DND-41 (cell line): ENCODE measurements around the gene IQSEC2.

Source experiments
- ATAC-seq: fragments of 200-7000 bp; cut with Tn5 transposase; 3 replicates; pipeline ENCODE4 v1.9.1; 2021; ENCODE audit warnings: low read depth; ENCODE audit not compliant: insufficient read depth
- DNase-seq: peaks from one replicate; pipeline ENCODE4 v3.0.0-alpha.2; 2020
- H2AFZ ChIP-seq: 2 replicates; pipeline ENCODE4 v1.6.0; 2012; ENCODE audit warnings: low read depth, low read length
- H3K27ac ChIP-seq: 2 replicates; pipeline ENCODE4 v1.5.1; 2012; ENCODE audit warnings: low read length, inconsistent platforms
- H3K27me3 ChIP-seq: fragments of 200-600 bp; sonication (generic); 2 replicates; pipeline ENCODE4 v1.6.0; 2012; ENCODE audit warnings: low read length, mild to moderate bottlenecking, inconsistent platforms; ENCODE audit not compliant: insufficient read depth, poor library complexity
- H3K36me3 ChIP-seq: 2 replicates; pipeline ENCODE4 v1.5.1; 2012; ENCODE audit warnings: low read length, inconsistent platforms; ENCODE audit not compliant: insufficient read depth
- H3K4me1 ChIP-seq: 2 replicates; pipeline ENCODE4 v1.5.1; 2012; ENCODE audit warnings: mild to moderate bottlenecking, low read length; ENCODE audit not compliant: insufficient read depth
- H3K4me2 ChIP-seq: 2 replicates; pipeline ENCODE4 v1.6.0; 2012; ENCODE audit warnings: mild to moderate bottlenecking, moderate library complexity, low read length, inconsistent platforms; ENCODE audit not compliant: insufficient read depth
- H3K4me3 ChIP-seq, 2 experiments: fragments of 200-600 bp in 1 of 2; shearing (Covaris generic) in 1 of 2; 2 replicates each; pipeline ENCODE4 v1.5.1; 2012 to 2016; ENCODE audit warnings: inconsistent platforms in 2 of 2, low read length in 2 of 2, mild to moderate bottlenecking in 2 of 2, low read depth in 1 of 2, moderate library complexity in 1 of 2
- H3K79me2 ChIP-seq: 2 replicates; pipeline ENCODE4 v1.6.0; 2012; ENCODE audit warnings: low read length, inconsistent platforms; ENCODE audit not compliant: insufficient read depth
- H3K9ac ChIP-seq: 2 replicates; pipeline ENCODE4 v1.6.0; 2012; ENCODE audit warnings: low read depth, mild to moderate bottlenecking, inconsistent platforms, low read length, moderate library complexity
- H3K9me3 ChIP-seq: 2 replicates; pipeline ENCODE4 v1.5.1; 2012; ENCODE audit warnings: low read length, moderate library complexity, mild to moderate bottlenecking, inconsistent platforms; ENCODE audit not compliant: insufficient read depth, severe bottlenecking
- H4K20me1 ChIP-seq: 2 replicates; pipeline ENCODE4 v1.6.0; 2012; ENCODE audit warnings: low read length; ENCODE audit not compliant: insufficient read depth
- EZH2 ChIP-seq: IDR thresholded peaks from 3 replicates; pipeline ENCODE4 v1.6.1; 2012; ENCODE audit warnings: borderline replicate concordance, low read depth, mild to moderate bottlenecking, moderate library complexity, low read length, inconsistent platforms; ENCODE audit not compliant: severe bottlenecking
- TF ChIP-seq, protein P1 (sequence below): IDR thresholded peaks from 2 replicates; pipeline ENCODE4 v1.5.1; 2012; ENCODE audit warnings: borderline replicate concordance, low read length, moderate library complexity, mild to moderate bottlenecking; ENCODE audit not compliant: poor library complexity, severe bottlenecking; ENCODE audit errors: extremely low read depth

IQSEC2 gene

DNA sequence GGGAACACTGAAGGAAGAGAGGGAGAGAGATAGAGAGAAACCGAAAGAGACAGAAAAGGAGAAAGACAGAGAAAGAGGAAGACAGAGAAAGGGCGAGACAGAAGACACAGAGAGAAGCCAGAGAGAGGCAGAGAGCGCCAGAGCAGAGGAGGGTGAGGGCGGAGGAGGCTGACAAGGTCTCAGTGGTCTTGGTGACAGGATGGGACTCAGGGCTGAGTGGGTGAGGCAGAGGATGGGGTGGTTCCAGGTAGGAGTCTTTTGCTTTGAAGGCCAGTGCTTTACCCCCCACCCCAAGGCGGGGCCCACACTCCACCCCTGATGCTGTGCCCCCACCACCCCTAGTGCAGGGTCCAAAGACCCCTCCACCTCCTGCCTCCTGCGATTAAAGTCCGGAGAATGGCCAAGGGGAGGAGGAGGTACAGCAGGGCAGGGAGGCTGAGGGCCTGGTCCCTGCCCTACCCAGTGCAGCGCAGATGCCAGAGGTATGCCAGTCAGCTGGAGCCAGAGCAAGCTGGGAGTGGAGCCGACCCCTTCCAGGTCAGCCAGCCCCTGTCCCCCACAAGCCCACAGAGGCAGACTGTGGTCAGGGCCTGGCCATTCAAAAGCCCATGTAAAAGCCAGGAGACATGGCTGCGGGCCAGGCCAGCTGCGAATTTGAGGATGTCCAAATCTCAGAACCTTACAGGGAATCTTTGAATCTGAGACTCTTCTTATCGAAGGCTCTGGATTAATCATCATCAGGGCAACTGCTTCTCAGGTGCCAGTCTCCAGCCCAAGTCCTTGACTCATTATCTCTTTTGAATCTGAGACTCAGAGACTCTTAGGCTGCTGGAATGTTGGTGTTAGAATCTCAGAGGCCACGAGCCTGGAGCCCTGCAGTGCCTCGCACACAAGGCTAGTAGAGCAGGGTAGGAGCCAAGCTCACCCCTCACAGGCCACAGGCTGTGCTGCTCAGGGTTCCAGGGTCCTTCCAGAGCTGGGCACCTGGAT is 758 bp downstream of the IQSEC2 start:
- Histone ChIP-seq H3K27ac (no peak overlapping the region), H3K9me3 (no peaks in the 10 kb centered on the region), H3K36me3 (no peaks in the 10 kb centered on the region), H3K9ac (no peak overlapping the region), H3K27me3 (no peaks in the 10 kb centered on the region), H4K20me1 (no peaks in the 10 kb centered on the region), H3K79me2 (no peaks in the 10 kb centered on the region), H3K4me1 (peaks cover 3% of the 10 kb centered on the region; the same call in 1 of the 2 replicates), H3K4me2 (0 out of 2 replicates have a peak overlapping the region, but pooled peaks have one; percentile 41), H2AFZ (no peak overlapping the region), H3K4me3 (no peak overlapping the region)
- ATAC-seq (peak; percentile 41; the same call in 2 of the 3 replicates), DNase-seq (no peak)
- no peak for TF ChIP-seq EZH2
- TF ChIP-seq, protein P1, sequence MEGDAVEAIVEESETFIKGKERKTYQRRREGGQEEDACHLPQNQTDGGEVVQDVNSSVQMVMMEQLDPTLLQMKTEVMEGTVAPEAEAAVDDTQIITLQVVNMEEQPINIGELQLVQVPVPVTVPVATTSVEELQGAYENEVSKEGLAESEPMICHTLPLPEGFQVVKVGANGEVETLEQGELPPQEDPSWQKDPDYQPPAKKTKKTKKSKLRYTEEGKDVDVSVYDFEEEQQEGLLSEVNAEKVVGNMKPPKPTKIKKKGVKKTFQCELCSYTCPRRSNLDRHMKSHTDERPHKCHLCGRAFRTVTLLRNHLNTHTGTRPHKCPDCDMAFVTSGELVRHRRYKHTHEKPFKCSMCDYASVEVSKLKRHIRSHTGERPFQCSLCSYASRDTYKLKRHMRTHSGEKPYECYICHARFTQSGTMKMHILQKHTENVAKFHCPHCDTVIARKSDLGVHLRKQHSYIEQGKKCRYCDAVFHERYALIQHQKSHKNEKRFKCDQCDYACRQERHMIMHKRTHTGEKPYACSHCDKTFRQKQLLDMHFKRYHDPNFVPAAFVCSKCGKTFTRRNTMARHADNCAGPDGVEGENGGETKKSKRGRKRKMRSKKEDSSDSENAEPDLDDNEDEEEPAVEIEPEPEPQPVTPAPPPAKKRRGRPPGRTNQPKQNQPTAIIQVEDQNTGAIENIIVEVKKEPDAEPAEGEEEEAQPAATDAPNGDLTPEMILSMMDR: no peak

DNA sequence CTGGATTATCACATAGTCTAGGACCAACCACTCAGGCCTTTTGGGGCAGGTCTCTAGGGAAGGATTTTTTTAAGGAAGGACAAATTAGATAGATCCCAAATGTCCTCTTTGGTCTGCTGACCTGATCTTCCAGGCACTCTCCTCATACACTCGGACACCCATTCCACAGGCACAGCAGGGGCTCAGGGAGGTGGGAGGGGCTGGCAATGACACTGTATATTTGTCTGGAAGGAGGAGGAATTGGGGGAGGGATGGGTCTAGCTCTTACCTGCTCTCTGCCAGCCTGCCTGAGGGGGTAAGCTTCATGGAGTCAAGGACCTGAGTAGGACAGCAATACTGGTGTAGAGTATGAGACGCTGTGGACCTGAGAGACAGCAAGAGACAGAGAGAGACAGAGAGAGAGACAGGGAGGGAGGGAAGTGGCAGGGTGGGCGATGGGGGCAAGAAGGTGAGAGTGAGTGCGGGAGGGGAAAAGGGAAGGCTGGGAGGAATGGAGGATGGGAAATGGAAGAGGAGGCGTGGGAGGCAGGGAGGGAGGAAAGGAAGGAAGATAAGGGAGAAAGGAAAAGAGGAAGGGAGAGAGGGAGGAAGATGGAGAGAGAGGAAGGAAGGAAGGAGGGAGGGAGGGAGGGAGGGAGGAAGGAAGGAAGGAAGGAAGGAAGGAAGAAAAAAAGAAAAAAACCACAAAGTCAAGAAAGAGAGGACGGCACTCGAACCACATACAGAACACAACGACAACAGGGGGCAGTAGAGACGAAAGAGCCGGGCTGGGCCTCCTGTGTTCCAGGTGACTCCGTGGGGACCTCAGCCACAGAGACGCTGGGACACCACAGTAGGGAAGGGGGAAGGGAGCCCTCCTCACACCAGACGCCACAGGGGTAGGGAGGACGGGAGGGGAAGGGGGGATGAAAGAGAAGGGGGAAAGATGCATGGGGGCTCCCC is 1.8 kb downstream of the IQSEC2 start:
- Histone ChIP-seq H3K9me3 (no peaks in the 10 kb centered on the region), H3K4me3 (no peak overlapping the region), H3K4me1 (peaks cover 3% of the 10 kb centered on the region; the same call in 1 of the 2 replicates), H4K20me1 (no peaks in the 10 kb centered on the region), H3K79me2 (no peaks in the 10 kb centered on the region), H2AFZ (no peak overlapping the region), H3K36me3 (no peaks in the 10 kb centered on the region), H3K27me3 (no peaks in the 10 kb centered on the region), H3K9ac (no peak overlapping the region), H3K27ac (no peak overlapping the region), H3K4me2 (peak overlapping the region; percentile 41; the same call in 1 of the 2 replicates)
- DNase-seq (peak; percentile 34), ATAC-seq (peak; percentile 68)
- no peak for TF ChIP-seq EZH2
- TF ChIP-seq, protein P1: peak; percentile 34

DNA sequence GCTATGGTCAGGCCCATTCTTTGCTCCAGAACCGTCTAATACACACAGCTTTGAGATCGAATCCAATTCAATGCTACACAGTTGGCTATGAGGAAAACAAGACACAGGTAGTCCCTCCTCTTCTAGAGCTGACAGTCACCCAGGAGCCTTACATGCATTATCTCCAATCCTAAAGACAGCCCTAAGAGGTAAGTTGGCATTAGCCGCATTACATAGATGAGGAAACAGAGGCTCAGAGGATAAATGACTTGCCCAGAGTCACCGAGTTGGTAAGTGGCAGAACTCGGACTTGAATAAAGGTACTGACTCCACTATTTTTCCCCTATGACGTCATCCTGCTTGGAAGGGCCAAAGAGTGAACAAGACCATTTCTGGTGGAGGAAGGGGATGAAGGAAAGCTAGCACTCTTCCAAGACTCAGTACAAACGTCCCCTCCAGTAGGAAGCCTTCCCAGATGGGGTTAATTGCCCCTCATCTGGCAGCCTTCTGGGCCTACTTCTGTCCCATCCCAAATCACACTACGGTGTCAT is 8.5 kb downstream of the IQSEC2 start:
- Histone ChIP-seq H3K9me3 (no peaks in the 10 kb centered on the region), H2AFZ (no peak overlapping the region), H3K4me1 (no peaks in the 10 kb centered on the region), H3K4me2 (no peak overlapping the region), H3K27ac (no peak overlapping the region), H3K4me3 (no peak overlapping the region), H3K79me2 (no peaks in the 10 kb centered on the region), H3K9ac (no peak overlapping the region), H3K36me3 (no peaks in the 10 kb centered on the region), H4K20me1 (no peaks in the 10 kb centered on the region), H3K27me3 (no peaks in the 10 kb centered on the region)
- TF ChIP-seq, protein P1: no peak
- TF ChIP-seq EZH2: no peak
- ATAC-seq (no peak), DNase-seq (no peak)
